ENCODE data around the gene DNAJC16.
"Not testable (repeated sequence)": the region's sequence is repeated elsewhere in the genome, so short reads cannot be mapped to it uniquely, and the experiment has no call there.

The DNAJC16 gene

DNA sequence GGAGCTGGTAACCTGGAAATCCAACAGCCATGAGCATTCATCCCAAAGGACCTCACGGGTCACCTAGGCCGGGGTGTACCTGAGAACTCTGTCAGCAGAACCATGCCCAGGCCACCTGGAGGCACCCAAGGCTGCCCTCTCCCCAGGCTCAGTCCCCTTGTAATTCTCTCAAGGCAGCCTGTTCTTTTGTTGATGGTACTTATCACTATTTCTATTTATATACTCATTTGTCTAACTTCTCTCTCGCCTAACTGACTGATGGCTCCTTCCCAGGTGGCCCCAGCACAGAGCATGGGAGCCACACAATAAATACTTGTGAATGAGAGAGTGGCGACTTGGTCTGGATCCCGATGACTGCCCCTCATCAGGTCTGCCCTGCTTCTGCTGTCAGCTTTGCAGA lies 19.4 kb upstream of the DNAJC16 start:
- no peak for DNase-seq (ENCODE audit: low spot score)

DNA sequence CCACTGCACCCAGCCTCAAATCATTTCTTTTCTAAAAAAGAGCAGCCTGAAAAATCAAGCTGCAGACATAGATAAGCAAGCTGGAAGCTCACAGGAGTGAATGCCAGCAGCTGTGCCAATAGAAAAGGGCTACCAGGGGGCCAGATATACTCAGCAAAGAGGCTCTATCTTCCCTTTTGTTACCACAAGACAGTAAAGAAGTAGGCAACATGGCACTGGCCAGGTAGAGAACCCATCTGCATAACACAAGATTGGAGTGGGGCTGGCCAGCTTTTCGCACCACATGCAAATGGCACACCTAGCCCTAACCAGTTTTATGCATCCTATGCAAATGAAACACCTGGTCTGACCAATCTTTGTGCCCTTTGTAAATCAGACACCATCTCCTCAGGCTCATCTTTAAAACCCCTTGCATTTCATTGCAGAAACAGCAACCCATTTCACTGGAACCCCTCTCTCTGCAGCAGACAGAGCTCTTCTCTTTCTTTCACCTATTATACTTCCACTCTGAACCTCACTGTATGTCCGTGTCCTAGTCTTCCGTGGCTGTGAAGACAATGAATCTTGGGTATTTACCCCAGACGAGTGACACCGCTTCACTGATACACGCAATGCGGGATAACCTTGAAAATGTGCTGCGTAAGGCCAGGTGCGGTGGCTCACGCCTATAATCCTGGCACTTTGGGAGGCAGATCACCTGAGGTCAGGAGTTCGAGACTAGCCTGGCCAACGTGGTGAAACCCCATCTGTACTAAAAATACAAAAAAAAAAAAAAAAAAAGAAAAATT lies 17.8 kb upstream of the DNAJC16 start:
- no peak for DNase-seq (ENCODE audit: low spot score)

DNA sequence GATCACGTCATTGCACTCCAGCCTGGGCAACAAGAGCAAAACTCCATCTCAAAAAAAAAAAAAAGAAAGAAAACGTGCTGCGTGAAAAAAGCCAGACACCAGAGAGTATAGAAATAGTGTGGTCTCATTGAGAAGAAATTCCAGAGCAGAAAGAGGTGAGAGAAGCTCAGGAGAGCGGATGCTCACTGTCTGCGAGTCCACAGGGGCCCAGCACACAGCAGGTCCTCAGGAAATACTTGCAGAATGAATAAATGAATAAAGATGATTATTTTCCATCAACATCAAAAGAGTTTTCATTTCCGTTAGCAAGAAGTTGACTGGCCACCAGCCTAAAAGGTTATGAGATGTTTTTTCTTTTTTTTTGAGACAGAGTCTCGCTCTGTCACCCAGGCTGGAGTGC lies 17.1 kb upstream of the DNAJC16 start:
- DNase-seq (ENCODE audit: low spot score) = no peak

DNA sequence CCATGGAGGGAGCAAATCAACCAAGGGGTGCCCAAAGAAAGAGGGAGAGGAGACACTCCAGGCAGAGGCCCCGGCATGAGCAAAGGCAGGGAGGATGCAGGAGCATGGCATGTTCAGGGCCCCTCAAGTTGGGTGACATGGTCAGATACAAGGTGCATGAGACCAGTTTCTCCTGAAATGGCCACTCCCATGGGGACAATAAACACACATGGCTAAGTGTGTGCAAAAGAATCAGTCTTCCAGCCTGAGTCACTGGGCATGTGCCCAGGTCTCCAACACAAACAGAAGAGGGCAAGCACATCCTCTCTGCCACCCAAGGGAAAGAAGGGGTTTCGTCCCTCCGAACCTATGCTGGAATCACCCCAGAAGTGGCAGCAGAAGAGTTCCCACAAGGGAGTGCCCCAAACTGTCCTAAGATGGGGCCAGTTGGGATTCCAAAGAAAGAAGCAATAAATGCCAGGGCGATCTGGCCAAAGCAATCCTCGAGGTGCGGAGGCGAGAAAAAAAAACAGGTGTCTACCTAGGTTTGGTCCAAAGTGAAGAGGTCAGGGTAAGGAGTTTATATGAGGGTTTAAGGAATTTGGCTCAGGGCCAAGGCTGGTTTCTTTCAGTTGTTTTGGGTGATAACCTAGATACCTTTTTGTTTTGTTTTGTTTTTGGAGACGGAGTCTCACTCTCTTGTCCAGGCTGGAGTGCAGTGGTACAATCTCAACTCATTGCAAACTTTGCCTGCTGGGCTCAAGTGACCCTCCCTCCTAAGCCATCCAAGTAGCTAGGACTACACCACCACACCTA lies 15.8 kb upstream of the DNAJC16 start:
- no peak for DNase-seq (ENCODE audit: low spot score)

DNA sequence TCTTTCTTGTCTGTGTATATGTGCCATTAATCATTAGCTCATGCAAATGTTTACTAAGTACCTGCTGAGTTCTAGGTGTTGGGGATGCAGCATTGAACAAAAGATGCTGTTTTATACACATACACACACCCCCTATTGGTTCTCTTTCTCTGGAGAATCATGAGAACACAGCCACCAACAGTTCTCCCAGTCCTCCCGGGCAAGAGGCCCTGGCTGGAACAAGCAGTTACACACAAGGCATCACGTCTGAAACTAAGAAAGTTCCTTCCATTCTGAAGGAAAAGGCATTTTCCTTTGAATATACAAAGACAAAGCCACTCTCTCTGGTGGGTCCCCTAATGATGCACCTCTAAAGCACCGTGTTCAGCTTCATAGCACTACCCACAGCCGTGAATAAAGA lies 13.5 kb upstream of the DNAJC16 start:
- no peak for DNase-seq (ENCODE audit: low spot score)

DNA sequence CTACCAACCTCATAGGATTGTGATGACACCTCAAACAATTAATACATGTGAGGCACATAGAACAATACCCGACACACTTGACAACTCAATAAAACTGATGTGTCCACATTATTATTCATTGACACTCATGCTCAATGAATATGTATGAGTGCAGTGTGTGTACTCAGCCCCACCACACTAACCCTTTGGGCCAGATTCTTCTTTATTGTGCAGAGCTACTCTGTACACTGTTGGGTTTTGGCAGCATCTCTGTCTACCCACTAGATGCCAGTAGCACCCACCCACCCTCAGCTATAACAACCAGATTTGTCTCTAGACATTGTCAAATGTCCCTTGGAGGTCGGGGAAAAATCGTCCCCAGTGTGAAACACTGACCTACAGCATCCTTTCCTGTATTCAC lies 12.7 kb upstream of the DNAJC16 start:
- DNase-seq (ENCODE audit: low spot score) = no peak

DNA sequence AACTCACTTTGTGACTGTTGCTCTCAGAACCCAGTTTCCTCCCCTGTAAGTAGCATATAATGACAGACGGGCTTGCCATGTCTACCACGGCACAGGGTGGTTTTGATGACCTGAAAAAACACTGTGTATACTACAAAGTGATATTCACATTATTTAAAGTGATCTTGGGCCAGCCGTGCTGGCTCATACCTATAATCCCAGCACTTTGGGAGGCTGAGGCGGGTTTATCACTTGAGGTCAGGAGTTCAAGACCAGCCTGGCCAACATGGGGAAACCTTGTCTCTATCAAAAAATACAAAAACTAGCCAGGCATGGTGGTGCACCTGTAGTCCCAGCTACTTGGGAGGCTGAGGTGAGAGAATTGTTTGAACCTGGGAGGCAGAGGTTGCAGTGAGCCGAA lies 12.1 kb upstream of the DNAJC16 start:
- DNase-seq (ENCODE audit: low spot score) = not testable (repeated sequence)

DNA sequence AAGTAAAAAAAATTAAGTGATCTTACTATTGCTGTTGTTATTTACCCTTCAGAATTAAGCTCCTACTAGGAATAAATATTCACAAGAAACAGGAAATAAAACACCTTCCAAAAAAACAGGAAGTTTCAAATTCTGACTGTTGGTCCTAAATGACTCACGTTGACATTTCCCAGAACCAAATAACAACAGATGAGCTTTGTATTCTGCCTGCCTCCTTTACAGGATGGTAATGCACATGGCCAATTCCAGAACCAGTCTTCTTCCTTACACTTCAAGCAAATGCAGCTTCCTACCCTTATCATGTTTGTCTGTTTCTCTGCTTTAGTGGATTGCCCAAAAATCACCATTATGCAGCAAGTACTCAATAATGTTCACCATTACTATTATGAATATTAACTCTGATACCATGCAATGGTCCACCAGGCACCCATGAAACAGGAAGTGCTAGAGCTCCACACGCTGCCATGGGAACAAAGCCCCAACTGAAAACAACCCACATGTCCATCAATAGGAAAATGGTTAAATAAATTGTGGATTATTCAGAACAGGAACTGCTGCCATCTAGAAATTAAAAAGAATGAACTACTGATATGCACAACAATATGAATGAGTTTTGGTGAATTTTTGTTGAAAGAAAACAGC lies 11.5 kb upstream of the DNAJC16 start:
- DNase-seq (ENCODE audit: low spot score) = peak; percentile 45

DNA sequence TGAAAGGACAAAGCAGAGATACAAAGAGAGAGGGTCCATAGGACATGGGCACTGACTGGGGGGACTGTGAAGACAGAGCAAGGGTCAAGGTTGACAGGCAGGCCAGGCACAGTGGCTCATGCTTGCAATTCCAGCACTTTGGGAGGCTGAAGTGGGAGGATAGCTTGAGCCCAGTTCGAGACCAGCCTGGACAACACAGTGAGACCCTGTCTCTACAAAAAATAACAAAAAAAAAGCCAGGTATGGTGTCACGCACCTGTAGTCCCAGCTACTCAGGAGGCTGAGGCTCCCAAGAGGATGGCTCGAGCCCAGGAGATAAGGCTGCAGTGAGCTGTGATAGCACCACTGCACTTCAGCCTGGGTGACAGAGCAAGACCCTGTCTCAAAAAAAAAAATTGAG lies 7.0 kb upstream of the DNAJC16 start:
- DNase-seq (ENCODE audit: low spot score) = no peak

DNA sequence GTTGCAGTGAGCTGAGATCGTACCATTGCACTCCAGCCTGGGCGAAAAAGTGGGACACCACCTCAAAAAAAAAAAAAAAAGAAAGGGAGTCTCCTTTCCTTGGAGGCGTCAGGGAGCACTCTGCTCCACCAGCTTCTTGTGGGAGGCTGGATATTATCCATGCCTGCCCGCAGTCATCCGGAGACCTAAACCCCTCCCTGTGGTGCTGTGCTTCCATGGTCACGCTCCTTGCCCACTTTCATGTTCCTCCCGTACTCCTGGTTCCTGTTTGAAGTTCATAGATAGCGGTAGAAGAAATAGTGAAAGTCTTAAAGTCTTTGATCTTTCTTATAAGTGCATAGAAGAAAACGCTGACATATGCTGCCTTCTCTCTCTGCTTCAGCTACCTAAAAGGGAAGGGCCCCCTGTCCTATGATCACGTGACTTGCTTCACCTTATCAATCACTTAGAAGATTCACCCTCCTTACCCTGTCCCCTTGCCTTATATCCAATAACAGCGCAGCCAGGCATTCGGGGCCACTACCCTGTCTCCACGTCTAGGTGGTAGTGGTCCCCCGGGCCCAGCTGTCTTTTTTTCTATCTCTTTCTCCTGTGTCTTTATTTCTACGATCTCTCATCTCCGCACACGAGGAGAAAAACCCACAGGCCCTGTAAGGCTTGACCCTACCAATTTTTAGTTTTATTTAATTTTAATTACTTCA lies 5.3 kb upstream of the DNAJC16 start:
- not testable (repeated sequence) for DNase-seq (ENCODE audit: low spot score)

DNA sequence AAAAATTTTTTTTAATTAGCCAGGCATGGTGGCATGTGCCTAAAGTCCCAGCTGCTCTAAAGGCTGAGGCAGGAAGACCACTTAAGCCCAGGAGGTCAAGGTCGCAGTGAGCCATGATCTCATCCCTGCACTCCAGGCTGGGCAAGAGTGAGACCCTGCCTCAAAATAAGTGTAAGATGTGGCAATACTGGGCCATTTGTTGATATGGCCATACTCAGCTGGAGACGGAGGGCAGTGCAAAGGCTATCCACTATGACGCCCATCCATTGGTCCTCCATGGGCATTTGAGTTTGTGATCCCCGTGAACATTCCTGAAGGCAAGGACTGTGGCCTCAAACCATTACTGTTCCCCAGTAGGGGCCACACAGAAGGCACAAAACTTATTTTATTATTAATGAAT lies 4.1 kb upstream of the DNAJC16 start:
- no peak for DNase-seq (ENCODE audit: low spot score)

DNA sequence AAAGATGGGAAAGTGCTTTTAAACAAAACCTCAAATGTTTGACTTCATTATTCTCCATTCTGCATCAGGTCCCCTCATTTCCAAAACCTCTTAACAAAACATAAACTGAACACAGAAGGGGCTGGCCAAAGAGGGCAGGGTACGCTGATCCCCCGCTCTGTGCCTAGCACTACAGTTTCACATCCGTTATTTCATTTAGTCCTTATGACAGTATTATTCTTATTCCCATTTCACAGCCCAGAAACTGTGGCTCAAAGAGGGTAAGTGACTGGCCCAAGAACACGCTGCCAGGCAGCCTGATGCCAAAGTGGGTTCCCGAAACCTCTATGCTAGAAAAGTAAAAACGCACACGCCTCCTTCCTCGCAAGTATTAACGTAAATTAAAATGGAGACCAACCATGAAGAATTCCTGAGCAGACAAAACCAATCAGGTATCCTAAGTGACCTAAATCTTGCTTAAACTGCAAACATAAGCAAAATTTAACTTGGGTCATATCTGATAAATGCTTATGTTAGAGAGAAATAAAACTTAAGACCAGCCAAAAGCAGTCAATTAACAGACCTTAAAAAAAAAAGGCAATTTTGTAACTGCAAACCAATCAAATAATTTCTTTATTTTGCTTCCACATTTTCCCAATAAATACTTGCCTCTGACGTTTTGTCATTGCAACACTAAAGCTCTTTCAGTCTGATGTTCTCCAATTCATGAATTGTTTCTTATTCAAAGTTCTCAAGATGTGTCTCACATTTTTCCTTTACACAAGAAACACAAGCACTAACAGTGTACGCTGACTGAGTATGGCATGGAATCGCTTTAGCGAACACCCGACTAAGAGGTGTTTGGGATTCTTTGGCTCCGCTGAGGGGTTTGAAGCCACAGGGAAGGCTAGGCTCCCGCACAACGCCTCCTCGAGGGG lies 3.3 kb upstream of the DNAJC16 start:
- DNase-seq (ENCODE audit: low spot score) = no peak

DNA sequence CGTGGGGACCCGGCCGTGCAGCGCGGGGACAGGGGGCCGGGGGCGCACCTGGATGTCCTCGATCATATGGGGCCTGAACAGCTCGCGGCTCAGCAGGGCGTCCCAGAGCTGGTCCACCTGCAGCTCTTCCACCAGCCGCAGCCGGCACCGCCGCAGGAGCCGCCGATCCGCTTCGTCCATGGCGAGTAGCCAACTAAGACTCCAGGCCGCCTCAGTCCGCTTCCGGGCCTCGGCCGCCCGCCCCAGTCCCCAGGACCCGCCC lies 2.7 kb upstream of the DNAJC16 start, which contains the start of gene CASP9:
Gene CASP9 (minus strand): TSS at position 195 of the 262 bp plus-strand sequence. CDS start 15 bp downstream, at position 180.
- DNase-seq (ENCODE audit: low spot score) = no peak

DNA sequence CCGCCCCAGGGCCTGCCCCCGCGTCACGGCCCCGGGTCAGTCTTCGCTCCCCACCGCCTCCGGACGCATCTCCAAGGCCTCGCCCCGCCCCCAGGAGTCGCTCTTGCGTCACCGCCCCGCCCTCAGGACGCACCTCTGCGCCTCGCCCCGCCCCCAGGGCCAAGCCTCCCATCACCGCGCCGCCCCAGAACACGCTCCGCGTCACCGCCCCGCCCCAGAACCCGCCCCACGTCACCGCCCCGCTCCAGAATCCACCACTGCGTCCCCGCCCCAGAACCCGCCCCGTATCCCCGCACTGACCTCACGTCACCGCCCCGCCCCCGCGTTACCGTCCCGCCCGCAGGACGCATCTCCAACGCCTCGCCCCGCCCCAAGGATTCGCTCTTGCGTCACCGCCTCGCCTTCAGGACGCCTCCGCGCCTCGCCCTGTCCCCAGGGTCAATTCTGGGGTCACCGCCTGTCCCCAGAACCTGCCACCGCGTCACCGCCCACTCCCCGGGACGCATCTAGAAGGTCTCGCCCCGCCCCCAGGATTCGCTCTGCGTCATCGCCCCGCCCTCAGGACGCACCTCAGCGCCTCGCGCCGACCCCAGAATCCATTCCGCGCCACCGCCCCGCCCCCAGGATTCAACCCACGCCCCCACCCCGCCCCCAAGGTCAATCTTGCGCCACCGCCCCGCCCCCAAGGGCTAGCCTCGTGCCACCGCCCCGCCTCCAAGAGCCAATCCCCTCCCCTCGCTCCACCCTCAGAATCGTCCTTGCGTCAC lies 2.2 kb upstream of the DNAJC16 start:
- DNase-seq (ENCODE audit: low spot score) = peak; percentile 86

DNA sequence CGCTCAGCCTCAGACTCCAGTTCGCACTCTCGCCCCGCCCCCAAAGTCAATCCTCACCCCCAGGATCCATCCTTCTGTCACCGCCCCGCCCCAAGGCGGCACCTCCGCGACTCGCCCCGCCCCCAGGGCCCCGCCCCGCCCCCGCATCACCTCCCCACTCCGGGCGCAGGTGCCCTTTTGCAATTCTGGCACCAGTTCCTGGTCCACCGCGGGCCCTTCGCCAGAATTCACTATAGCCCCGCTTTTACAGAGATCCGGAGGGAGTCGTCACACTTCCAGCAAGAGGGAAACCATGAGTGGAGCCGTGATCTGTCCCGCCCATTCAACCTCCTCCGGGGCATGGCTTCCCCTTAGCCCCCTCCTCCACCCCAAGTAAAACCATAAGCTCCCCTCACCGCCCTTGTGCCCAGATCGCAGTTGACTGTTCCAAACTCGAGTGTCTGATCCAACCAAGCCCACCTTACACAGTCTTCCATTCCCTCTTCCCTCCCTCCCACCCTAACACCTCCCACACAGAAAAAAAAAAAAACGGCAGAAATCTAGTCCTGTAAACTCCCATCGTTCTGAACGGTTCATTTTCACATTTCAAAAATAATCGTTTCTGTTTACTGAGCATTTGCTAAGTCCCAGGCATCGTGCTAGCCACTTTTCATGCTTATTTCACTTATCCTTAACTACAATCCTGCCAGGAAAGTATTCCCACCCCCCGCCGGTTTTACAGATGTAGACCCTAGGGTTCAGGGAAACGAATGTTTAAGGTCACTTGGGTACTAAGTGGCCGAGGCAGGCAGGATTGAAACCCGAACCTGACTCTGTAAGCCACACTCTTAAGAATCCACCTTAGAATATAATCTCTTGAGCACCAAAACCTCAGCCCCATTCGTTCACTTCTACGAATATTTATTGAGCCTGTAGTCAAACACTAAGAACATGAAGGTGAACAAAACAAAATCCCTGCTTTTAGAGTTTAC lies 1.3 kb upstream of the DNAJC16 start:
- DNase-seq (ENCODE audit: low spot score) = peak; percentile 99

DNA sequence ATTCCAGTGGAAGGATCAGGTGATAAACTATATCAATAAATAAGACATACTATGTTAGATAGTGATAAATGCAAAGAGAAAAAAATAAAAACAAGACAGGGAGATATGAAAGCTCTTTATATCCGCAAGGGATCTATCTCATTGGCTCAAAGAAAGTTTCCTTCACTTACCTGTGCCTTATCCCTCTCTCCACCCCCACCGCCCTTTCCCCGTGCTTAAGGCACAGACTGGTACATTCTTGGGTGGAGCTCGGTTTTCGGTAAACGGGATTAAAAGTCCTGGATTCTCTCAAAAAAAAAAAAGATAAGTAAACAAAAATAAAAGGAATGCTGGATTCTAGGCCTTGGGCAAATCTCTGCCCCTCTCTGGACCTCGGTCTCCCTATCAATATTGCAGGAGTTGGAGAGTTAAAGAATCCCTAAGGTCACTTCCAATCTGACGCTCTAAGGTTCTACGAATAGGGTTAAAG lies 593 bp upstream of the DNAJC16 start:
- DNase-seq (ENCODE audit: low spot score) = no peak

DNA sequence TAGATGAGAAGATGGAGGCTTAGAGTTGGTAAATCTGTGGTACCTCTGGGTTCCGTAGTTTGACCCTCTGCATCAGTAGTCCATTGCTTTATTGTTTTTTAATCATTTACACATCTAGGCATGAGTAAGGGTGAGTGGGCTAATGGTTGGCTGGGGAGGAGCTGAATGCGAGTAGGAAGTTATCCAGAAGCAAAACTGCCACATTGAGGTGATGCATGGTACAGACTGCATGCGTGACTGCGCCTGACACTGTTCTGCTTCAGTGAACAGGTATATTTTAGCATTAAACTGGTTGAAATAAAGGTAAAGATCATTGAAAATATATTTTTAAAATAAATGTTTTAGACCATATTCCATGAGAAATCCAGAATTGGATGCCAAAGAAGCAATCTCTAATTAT lies 4.4 kb downstream of the DNAJC16 start:
- no peak for DNase-seq (ENCODE audit: low spot score)

DNA sequence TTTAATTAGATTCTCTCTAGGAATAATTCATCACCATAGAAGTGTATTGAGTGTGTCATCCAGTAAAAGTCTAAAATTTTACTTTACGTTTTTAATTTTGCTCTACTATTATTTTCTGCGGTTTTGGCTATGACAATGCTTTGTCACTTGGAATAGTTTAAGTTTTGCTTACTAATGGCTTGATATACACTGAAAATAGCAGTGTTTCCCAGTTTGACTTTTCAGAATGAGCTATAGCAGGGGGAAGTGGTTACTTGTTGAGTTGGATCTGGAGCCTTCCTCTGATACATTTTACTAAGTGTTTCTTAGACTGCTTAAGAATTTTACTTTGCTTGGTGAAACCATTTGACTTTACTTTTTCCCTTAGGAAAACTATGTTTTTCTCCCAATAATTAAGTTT lies 5.0 kb downstream of the DNAJC16 start:
- no peak for DNase-seq (ENCODE audit: low spot score)

DNA sequence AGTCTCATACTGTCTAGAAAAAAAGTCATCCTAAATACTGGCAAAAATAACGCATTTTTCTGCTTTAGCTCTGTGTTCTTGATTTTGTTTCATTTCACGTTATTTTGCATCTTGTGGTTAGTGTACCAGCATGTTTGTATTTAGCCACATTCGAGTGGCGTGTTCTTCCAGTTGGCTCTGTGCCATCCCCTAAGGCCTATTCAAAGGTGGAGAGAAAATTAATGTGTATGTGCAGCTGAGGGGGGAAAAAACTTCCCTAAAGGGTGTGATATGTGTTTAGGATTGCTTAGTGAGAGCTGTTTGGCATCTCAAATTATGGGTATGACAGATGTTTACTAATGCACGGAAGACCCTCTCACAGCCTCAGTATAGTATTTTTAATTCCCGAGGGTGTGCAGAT lies 12.1 kb downstream of the DNAJC16 start:
- no peak for DNase-seq (ENCODE audit: low spot score)

Data from COLO829 (cell line).